HEK293 (cell line): Measurements from ENCODE around the gene ATP5MC2.

Source experiments
- HOXD13 ChIP-seq: sonication (generic); formaldehyde crosslinking; IDR thresholded peaks from 2 replicates; pipeline ENCODE4 v1.8.0; 2022; ENCODE audit warnings: missing genetic modification reagents, borderline replicate concordance
- KLF7 ChIP-seq: fragments of 450-650 bp; formaldehyde crosslinking; IDR thresholded peaks from 2 replicates; pipeline ENCODE4 v1.5.1; 2016; ENCODE audit warnings: missing biosample characterization, missing genetic modification characterization, borderline replicate concordance
- TRIM28 ChIP-seq: IDR thresholded peaks from 2 replicates; pipeline ENCODE4 v1.6.1; 2011; ENCODE audit warnings: low read length, control low read depth, borderline replicate concordance
- YY1 ChIP-seq: fragments of 450-650 bp; formaldehyde crosslinking; IDR thresholded peaks from 2 replicates; pipeline ENCODE4 v1.5.1; 2018; ENCODE audit warnings: missing biosample characterization, missing genetic modification characterization
- YY2 ChIP-seq: fragments of 450-650 bp; formaldehyde crosslinking; IDR thresholded peaks from 2 replicates; pipeline ENCODE4 v1.5.1; 2016; ENCODE audit warnings: missing biosample characterization, missing genetic modification characterization
- ZBTB17 ChIP-seq: fragments of 450-650 bp; formaldehyde crosslinking; IDR thresholded peaks from 2 replicates; pipeline ENCODE4 v1.5.1; 2016; ENCODE audit warnings: missing biosample characterization, missing genetic modification characterization
- ZBTB7A ChIP-seq: fragments of 450-650 bp; formaldehyde crosslinking; IDR thresholded peaks from 2 replicates; pipeline ENCODE4 v1.5.1; 2016; ENCODE audit warnings: low read depth, missing biosample characterization, missing genetic modification characterization
- ZFP41 ChIP-seq: fragments of 450-650 bp; formaldehyde crosslinking; IDR thresholded peaks from 2 replicates; pipeline ENCODE4 v1.5.1; 2016; ENCODE audit warnings: missing biosample characterization, missing genetic modification characterization, borderline replicate concordance
- ZNF155 ChIP-seq: fragments of 450-650 bp; formaldehyde crosslinking; IDR thresholded peaks from 2 replicates; pipeline ENCODE4 v1.5.1; 2016; ENCODE audit warnings: missing biosample characterization, missing genetic modification characterization
- ZNF223 ChIP-seq: fragments of 450-650 bp; formaldehyde crosslinking; IDR thresholded peaks from 2 replicates; pipeline ENCODE4 v1.5.1; 2016; ENCODE audit warnings: missing biosample characterization, missing genetic modification characterization
- ZNF311 ChIP-seq: fragments of 450-650 bp; formaldehyde crosslinking; IDR thresholded peaks from 2 replicates; pipeline ENCODE4 v1.5.1; 2017; ENCODE audit warnings: missing biosample characterization, missing genetic modification characterization, borderline replicate concordance
- ZNF354C ChIP-seq: fragments of 450-650 bp; formaldehyde crosslinking; IDR thresholded peaks from 2 replicates; pipeline ENCODE4 v1.5.1; 2016; ENCODE audit warnings: missing biosample characterization, missing genetic modification characterization, low read depth, borderline replicate concordance
- ZNF501 ChIP-seq: fragments of 450-650 bp; formaldehyde crosslinking; IDR thresholded peaks from 2 replicates; pipeline ENCODE4 v1.5.1; 2016; ENCODE audit warnings: missing biosample characterization, missing genetic modification characterization
- ZNF549 ChIP-seq: fragments of 450-650 bp; IDR thresholded peaks from 2 replicates; pipeline ENCODE4 v1.5.1; 2018; ENCODE audit warnings: missing biosample characterization, missing genetic modification characterization, mild to moderate bottlenecking, inconsistent platforms, moderate library complexity
- ZNF558 ChIP-seq: fragments of 450-650 bp; formaldehyde crosslinking; IDR thresholded peaks from 2 replicates; pipeline ENCODE4 v1.5.1; 2016; ENCODE audit warnings: missing biosample characterization, missing genetic modification characterization
- ZNF660 ChIP-seq: fragments of 450-650 bp; IDR thresholded peaks from 2 replicates; pipeline ENCODE4 v1.5.1; 2018; ENCODE audit warnings: missing biosample characterization, mild to moderate bottlenecking, missing genetic modification characterization
- ZNF707 ChIP-seq: fragments of 450-650 bp; formaldehyde crosslinking; IDR thresholded peaks from 2 replicates; pipeline ENCODE4 v1.5.1; 2016; ENCODE audit warnings: missing biosample characterization, missing genetic modification characterization
- ZNF777 ChIP-seq: fragments of 450-650 bp; formaldehyde crosslinking; IDR thresholded peaks from 2 replicates; pipeline ENCODE4 v1.5.1; 2017; ENCODE audit warnings: missing biosample characterization, missing genetic modification characterization, borderline replicate concordance
- ZNF837 ChIP-seq: fragments of 450-650 bp; formaldehyde crosslinking; IDR thresholded peaks from 2 replicates; pipeline ENCODE4 v1.5.1; 2016; ENCODE audit warnings: missing biosample characterization, missing genetic modification characterization
- ZSCAN4 ChIP-seq: fragments of 450-650 bp; formaldehyde crosslinking; IDR thresholded peaks from 2 replicates; pipeline ENCODE4 v1.5.1; 2017; ENCODE audit warnings: missing biosample characterization, missing genetic modification characterization
- TF ChIP-seq, protein P1 (sequence below): fragments of 450-650 bp; IDR thresholded peaks from 2 replicates; pipeline ENCODE4 v1.5.1; 2018; ENCODE audit warnings: missing biosample characterization, mild to moderate bottlenecking, missing genetic modification characterization
- TF ChIP-seq, protein P2 (sequence below): fragments of 450-650 bp; formaldehyde crosslinking; IDR thresholded peaks from 2 replicates; pipeline ENCODE4 v1.5.1; 2017; ENCODE audit warnings: missing biosample characterization, missing genetic modification characterization
- TF ChIP-seq, protein P3 (sequence below): fragments of 450-650 bp; formaldehyde crosslinking; IDR thresholded peaks from 2 replicates; pipeline ENCODE4 v1.5.1; 2016; ENCODE audit warnings: missing biosample characterization, missing genetic modification characterization

ATP5MC2 gene

DNA sequence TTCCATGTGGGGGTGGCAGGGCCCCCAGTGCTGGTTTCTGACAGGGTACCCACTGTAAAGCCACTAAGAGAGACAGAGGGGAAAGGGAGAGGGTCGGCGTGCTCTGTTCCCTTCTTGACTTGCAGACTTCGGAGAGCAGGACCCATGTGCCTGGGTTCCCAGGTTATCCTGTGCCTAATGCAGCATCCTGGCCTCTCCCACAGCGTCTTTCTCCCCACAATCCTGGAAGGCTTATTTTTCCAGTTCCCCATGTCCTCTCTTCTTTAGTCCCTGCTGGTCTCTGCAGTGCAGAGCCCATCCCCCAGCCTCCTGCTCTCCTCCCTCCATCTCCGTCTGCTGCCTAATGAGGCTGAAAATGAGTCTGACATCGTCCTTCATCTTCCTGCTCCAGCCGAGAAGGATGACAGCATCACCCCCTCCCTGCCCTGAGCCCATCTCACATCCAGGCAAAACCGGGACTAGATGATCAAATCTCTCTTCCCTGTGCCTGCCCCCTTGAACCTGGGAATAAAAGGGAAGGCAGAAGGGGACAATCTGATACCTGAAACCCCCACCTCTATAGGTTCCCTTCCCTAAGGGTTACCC lies 36.3 kb upstream of the ATP5MC2 start (continued):
- no peak for TF ChIP-seq ZSCAN4 (tag by site-specific recombination)
- no peak for TF ChIP-seq ZNF777 (tag by site-specific recombination)
- TF ChIP-seq KLF7 (tag by site-specific recombination): no peak
- TF ChIP-seq, protein P1, sequence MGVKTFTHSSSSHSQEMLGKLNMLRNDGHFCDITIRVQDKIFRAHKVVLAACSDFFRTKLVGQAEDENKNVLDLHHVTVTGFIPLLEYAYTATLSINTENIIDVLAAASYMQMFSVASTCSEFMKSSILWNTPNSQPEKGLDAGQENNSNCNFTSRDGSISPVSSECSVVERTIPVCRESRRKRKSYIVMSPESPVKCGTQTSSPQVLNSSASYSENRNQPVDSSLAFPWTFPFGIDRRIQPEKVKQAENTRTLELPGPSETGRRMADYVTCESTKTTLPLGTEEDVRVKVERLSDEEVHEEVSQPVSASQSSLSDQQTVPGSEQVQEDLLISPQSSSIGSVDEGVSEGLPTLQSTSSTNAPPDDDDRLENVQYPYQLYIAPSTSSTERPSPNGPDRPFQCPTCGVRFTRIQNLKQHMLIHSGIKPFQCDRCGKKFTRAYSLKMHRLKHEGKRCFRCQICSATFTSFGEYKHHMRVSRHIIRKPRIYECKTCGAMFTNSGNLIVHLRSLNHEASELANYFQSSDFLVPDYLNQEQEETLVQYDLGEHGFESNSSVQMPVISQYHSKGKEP (tag by site-specific recombination): no peak
- no peak for TF ChIP-seq ZFP41 (tag by site-specific recombination)
- no peak for TF ChIP-seq ZNF558 (tag by site-specific recombination)
- TF ChIP-seq ZNF354C (tag by site-specific recombination): no peak
- TF ChIP-seq YY1 (tag by site-specific recombination): no peak
- no peak for TF ChIP-seq ZNF223 (tag by site-specific recombination)
- peak; percentile 97 for TF ChIP-seq ZBTB17 (tag by site-specific recombination)
- TF ChIP-seq ZNF660 (tag by site-specific recombination): peak; percentile 82; the same call in 1 of the 2 replicates
- TF ChIP-seq, protein P2, sequence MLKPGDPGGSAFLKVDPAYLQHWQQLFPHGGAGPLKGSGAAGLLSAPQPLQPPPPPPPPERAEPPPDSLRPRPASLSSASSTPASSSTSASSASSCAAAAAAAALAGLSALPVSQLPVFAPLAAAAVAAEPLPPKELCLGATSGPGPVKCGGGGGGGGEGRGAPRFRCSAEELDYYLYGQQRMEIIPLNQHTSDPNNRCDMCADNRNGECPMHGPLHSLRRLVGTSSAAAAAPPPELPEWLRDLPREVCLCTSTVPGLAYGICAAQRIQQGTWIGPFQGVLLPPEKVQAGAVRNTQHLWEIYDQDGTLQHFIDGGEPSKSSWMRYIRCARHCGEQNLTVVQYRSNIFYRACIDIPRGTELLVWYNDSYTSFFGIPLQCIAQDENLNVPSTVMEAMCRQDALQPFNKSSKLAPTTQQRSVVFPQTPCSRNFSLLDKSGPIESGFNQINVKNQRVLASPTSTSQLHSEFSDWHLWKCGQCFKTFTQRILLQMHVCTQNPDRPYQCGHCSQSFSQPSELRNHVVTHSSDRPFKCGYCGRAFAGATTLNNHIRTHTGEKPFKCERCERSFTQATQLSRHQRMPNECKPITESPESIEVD (tag by site-specific recombination): no peak
- 0 out of 2 replicates have a peak, but pooled peaks have one; percentile 21 for TF ChIP-seq HOXD13 (CRISPR knock-in tag)
- no peak for TF ChIP-seq ZNF155
- TF ChIP-seq YY2 (tag by site-specific recombination): no peak
- TF ChIP-seq ZBTB7A (tag by site-specific recombination): no peak
- TF ChIP-seq TRIM28: peak; percentile 43; the same call in 1 of the 2 replicates
- TF ChIP-seq ZNF311: no peak
- TF ChIP-seq ZNF837: no peak
- TF ChIP-seq ZNF549 (tag by site-specific recombination): no peak
- TF ChIP-seq ZNF707: no peak
- TF ChIP-seq, protein P3, sequence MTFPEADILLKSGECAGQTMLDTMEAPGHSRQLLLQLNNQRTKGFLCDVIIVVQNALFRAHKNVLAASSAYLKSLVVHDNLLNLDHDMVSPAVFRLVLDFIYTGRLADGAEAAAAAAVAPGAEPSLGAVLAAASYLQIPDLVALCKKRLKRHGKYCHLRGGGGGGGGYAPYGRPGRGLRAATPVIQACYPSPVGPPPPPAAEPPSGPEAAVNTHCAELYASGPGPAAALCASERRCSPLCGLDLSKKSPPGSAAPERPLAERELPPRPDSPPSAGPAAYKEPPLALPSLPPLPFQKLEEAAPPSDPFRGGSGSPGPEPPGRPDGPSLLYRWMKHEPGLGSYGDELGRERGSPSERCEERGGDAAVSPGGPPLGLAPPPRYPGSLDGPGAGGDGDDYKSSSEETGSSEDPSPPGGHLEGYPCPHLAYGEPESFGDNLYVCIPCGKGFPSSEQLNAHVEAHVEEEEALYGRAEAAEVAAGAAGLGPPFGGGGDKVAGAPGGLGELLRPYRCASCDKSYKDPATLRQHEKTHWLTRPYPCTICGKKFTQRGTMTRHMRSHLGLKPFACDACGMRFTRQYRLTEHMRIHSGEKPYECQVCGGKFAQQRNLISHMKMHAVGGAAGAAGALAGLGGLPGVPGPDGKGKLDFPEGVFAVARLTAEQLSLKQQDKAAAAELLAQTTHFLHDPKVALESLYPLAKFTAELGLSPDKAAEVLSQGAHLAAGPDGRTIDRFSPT: no peak
- no peak for TF ChIP-seq ZNF501 (tag by site-specific recombination)
- TF ChIP-seq, all 188 proteins: peak for 27
